Ishikawa (cell line): ENCODE measurements around the gene ACAA2.

Source experiments
- CEBPB ChIP-seq: IDR thresholded peaks from 2 replicates; pipeline ENCODE4 v1.6.1; 2012
- CREB1 ChIP-seq: IDR thresholded peaks from 2 replicates; pipeline ENCODE4 v1.6.1; 2012; ENCODE audit warnings: low read depth
- EGR1 ChIP-seq: IDR thresholded peaks from 2 replicates; pipeline ENCODE4 v1.6.1; 2012
- EP300 ChIP-seq: IDR thresholded peaks from 2 replicates; pipeline ENCODE4 v1.6.1; 2012; ENCODE audit warnings: borderline replicate concordance
- FOXM1 ChIP-seq: IDR thresholded peaks from 2 replicates; pipeline ENCODE4 v1.6.1; 2012; ENCODE audit warnings: low read depth, borderline replicate concordance
- NFIC ChIP-seq: IDR thresholded peaks from 2 replicates; pipeline ENCODE4 v1.6.1; 2012
- RAD21 ChIP-seq: IDR thresholded peaks from 2 replicates; pipeline ENCODE4 v1.6.1; 2012; ENCODE audit warnings: low read depth
- TAF1 ChIP-seq: IDR thresholded peaks from 2 replicates; pipeline ENCODE4 v1.6.1; 2012; ENCODE audit warnings: low read depth, mild to moderate bottlenecking
- TCF12 ChIP-seq: IDR thresholded peaks from 2 replicates; pipeline ENCODE4 v1.6.1; 2012; ENCODE audit warnings: low read depth
- TEAD4 ChIP-seq: IDR thresholded peaks from 2 replicates; pipeline ENCODE4 v1.6.1; 2012
- YY1 ChIP-seq: IDR thresholded peaks from 2 replicates; pipeline ENCODE4 v1.6.1; 2012; ENCODE audit warnings: low read depth
- ZBTB7A ChIP-seq: IDR thresholded peaks from 2 replicates; pipeline ENCODE4 v1.6.1; 2012; ENCODE audit warnings: low read depth
- TF ChIP-seq, protein P1 (sequence below): IDR thresholded peaks from 2 replicates; pipeline ENCODE4 v1.6.1; 2012
- TF ChIP-seq, protein P2 (sequence below): IDR thresholded peaks from 2 replicates; pipeline ENCODE4 v1.6.1; 2012; ENCODE audit warnings: low read depth, mild to moderate bottlenecking
- TF ChIP-seq, protein P3 (sequence below): IDR thresholded peaks from 2 replicates; pipeline ENCODE4 v1.6.1; 2012

Gene ACAA2

DNA sequence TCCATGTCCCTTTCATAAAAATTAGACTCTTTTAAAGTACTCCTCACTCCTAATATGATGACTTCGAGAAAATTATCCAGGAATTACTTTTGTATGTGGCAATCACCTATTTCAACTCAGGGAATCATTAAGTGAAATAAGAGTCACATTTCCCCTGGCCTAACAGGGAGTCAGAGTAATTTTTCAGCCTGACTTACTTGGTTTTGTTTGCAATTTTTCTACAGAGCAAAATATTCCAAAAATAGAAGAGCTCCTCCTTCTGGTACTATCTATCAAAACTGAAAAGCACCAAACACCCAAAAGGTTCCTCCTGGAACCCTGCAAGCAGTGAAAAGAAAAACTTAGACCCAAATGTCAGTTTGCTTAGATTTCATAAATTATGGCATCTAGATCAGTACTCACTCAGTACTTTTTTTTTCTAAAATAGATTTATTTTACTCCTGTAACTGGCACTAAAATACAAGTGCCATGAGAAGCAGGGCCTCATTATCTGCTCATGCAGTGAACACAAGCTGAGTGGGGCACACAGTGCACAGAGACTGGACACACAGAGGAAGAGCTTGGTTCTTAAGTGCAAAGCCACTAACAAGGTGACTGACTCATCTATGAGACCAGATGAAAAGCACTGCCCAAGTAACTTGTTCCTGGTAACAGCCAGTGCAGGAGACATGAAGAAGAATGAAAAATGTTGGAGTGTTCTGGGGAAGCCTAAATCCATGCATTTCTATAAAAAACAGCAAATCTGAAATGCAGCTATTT lies 28.7 kb downstream of the ACAA2 start:
- TF ChIP-seq, protein P1, sequence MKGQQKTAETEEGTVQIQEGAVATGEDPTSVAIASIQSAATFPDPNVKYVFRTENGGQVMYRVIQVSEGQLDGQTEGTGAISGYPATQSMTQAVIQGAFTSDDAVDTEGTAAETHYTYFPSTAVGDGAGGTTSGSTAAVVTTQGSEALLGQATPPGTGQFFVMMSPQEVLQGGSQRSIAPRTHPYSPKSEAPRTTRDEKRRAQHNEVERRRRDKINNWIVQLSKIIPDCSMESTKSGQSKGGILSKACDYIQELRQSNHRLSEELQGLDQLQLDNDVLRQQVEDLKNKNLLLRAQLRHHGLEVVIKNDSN: no peak
- TF ChIP-seq EP300: no peak
- TF ChIP-seq CREB1: no peak
- peak; percentile 25; the same call in 1 of the 2 replicates for TF ChIP-seq RAD21
- TF ChIP-seq TAF1: no peak
- TF ChIP-seq TEAD4: no peak
- TF ChIP-seq CEBPB: no peak

DNA sequence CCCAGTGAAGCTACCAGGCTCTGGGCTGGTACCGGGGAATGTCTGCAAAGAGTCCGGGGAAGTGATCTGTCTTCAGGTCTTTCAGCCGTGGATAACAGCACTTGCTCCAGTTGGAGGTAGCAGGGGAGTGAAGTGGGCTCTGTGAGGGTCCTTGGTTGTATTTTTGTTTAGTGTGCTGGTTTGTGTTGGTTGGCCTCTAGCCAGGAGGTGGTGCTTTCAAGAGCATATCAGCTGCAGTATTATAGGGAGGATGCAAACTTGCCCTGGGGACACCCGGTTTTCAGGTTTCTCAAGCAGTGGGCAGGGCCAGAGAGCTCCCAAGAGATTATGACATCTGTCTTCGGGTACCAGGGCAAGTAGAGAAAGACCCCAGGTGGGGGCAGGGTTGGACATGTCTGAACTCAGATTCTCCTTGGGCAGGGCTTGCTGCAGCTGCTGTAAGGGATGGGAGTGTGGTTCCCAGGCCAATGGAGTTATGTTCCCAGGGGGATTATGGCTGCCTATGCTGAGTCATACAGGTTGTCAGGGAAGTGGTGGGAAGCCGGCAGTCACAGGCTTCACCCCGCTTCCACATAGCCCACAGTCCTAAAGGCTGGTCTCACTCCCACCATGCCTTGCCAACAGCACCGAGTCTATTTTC lies 34.4 kb downstream of the ACAA2 start:
- TF ChIP-seq, protein P2, sequence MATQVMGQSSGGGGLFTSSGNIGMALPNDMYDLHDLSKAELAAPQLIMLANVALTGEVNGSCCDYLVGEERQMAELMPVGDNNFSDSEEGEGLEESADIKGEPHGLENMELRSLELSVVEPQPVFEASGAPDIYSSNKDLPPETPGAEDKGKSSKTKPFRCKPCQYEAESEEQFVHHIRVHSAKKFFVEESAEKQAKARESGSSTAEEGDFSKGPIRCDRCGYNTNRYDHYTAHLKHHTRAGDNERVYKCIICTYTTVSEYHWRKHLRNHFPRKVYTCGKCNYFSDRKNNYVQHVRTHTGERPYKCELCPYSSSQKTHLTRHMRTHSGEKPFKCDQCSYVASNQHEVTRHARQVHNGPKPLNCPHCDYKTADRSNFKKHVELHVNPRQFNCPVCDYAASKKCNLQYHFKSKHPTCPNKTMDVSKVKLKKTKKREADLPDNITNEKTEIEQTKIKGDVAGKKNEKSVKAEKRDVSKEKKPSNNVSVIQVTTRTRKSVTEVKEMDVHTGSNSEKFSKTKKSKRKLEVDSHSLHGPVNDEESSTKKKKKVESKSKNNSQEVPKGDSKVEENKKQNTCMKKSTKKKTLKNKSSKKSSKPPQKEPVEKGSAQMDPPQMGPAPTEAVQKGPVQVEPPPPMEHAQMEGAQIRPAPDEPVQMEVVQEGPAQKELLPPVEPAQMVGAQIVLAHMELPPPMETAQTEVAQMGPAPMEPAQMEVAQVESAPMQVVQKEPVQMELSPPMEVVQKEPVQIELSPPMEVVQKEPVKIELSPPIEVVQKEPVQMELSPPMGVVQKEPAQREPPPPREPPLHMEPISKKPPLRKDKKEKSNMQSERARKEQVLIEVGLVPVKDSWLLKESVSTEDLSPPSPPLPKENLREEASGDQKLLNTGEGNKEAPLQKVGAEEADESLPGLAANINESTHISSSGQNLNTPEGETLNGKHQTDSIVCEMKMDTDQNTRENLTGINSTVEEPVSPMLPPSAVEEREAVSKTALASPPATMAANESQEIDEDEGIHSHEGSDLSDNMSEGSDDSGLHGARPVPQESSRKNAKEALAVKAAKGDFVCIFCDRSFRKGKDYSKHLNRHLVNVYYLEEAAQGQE: no peak

DNA sequence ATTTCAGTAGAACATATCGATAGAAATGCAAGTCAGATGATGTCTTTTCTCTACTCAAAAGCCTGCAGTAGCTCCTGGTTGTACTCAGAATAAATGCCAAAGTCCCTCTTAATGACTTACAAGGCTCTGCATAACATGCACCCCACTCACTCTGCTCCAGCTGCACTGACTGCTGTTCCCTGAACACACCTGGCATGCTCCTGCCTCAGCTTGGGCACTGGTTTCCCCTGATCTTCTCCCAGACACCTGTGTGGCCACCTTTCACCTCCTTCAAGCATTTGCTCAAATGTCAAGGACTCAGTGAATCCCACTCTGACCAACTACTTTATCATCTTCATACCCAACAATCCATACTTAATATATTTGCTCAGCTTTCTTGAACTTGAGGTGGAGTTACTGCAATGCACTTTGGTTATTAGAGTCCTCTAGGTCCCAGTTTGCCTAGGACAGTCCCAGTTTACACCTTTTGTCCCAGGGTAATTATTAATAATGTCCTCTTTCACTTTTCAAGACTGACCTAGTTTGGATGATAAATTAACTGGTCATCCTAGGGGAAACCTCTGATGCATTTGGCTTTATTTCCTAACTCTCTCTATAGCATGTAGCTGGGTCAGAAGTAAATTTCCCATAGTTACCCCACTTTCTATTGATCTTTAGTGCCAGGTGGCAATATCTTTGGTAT lies 44.1 kb downstream of the ACAA2 start:
- TF ChIP-seq NFIC (no peak), CEBPB (no peak), CREB1 (no peak), RAD21 (no peak), FOXM1 (no peak), TCF12 (no peak), EP300 (no peak)
- TF ChIP-seq, protein P2: no peak

DNA sequence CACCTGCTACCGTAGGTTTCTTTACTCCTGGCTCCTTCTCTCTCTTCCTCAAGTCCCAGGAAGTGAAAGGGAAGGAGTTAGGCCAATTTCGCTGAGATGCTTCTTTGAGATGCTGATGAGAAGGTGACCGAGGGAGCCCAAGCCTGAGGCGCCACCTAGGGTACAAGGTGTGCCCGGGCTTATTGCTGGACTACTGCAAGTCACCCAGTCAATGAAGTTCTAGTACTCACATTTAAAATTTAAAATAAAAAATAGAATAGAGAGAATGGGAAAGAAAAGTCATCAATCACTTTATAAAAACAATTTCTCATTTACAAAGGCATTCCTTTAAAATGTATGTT lies 45.3 kb downstream of the ACAA2 start:
- TF ChIP-seq FOXM1: no peak
- TF ChIP-seq CREB1: no peak
- no peak for TF ChIP-seq ZBTB7A
- TF ChIP-seq YY1: no peak
- TF ChIP-seq, protein P3, sequence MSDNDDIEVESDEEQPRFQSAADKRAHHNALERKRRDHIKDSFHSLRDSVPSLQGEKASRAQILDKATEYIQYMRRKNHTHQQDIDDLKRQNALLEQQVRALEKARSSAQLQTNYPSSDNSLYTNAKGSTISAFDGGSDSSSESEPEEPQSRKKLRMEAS: no peak
- peak; percentile 88 for TF ChIP-seq RAD21
- TF ChIP-seq EP300: no peak
- no peak for TF ChIP-seq TCF12

DNA sequence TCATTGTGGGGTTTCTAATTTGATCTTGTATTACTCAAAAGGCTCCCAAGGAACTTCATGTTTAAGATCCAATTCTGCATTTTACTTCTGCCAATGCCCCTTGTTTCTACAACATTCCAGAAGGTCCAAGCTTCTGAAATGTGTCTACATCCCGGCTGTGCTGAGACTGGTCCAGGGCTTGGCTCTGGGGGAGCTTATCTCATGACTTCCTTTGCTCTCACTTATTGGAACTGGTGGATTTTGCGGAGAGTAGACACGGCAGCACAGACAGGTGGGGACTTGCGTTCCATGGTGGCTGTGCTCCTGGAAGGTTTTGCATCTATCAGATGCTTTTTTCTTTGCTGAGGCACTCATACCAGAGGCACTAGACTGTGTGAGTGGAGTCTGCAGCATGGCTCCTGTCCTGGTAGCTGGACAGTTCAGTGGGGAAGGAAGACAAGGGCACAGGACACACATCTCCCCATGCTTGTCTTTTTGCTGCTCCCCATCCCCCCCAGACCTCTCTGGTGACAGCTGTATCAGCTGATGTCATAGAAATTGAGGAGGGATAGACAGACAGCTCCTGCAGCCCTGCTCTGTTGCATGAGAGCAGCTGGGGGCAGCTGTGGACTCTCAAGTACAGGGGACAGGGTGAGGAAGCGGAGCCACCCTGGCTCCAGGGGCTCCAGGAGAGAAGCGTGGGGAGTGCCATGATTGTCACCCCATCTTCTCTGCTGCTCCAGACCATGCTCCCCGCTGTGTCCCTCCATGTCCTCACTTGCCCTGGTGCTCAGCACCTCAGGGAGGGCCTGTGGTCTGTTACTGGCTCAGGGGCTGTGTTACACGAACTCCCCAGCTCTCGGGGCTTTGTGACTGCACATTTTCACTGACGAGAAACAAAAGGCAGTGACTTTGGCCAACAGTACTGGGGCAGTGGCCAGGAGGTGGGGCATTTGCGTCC lies 46.0 kb downstream of the ACAA2 start:
- TF ChIP-seq CEBPB (no peak), TEAD4 (no peak), YY1 (no peak), ZBTB7A (no peak), EGR1 (no peak), CREB1 (no peak), RAD21 (no peak), EP300 (no peak), TCF12 (no peak), FOXM1 (no peak), TAF1 (no peak), NFIC (no peak)
- TF ChIP-seq, protein P1: no peak
- TF ChIP-seq, protein P3: no peak
- TF ChIP-seq, protein P2: no peak
